Measurements from ENCODE around the gene PXYLP1. TPM values are rescaled to one million over a fixed set of nuclear protein-coding genes. Genes with fewer than 3 reads are reported as not detected.

PXYLP1 gene
- total and polyA plus RNA-seq, 2 of the 8 experiments (the other 6 are each of a cell fraction or from before 2014, with no cell fraction given), result 19.4 to 20.6 TPM

- no peak for TF ChIP-seq BCL11A (IDR thresholded peaks at IDR 0.05; ENCODE audit: low read depth in 2 of 2, low read length in 2 of 2)
- TF ChIP-seq RFX5 (IDR thresholded peaks at IDR 0.05; ENCODE audit: borderline replicate concordance, low read depth, low read length), result no peak
- TF ChIP-seq RNF2 (IDR thresholded peaks at IDR 0.05; ENCODE audit: borderline replicate concordance, low read depth, low read length, missing control alignments, poor library complexity, severe bottlenecking), result no peak
- no peak for TF ChIP-seq EZH2 (IDR thresholded peaks at IDR 0.05; ENCODE audit: low read depth, low read length, severe bottlenecking)
- TF ChIP-seq HDAC2 (IDR thresholded peaks at IDR 0.05; ENCODE audit: borderline replicate concordance in 1 of 2, low read depth in 2 of 2, low read length in 2 of 2), result no peak; a peak in 1 of 4 replicates
- no peak for TF ChIP-seq JUND (IDR thresholded peaks at IDR 0.05; ENCODE audit: low read length)
- TF ChIP-seq MAFK (IDR thresholded peaks at IDR 0.05; ENCODE audit: low read depth, low read length), result no peak
- TF ChIP-seq POU5F1 (IDR thresholded peaks at IDR 0.05; ENCODE audit: low read depth, low read length), result no peak
- no peak for TF ChIP-seq GTF2F1 (IDR thresholded peaks at IDR 0.05; ENCODE audit: borderline replicate concordance, low read depth, low read length)
- no peak for TF ChIP-seq PHF8 (conservative IDR thresholded peaks at IDR 0.05; ENCODE audit: low read depth, low read length)
- TF ChIP-seq SP1 (IDR thresholded peaks at IDR 0.05; ENCODE audit: low read depth, low read length), result no peak
- no peak for TF ChIP-seq NANOG (IDR thresholded peaks at IDR 0.05; ENCODE audit: insufficient read depth, low read depth, low read length, poor library complexity, severe bottlenecking)
- no peak for TF ChIP-seq RXRA (IDR thresholded peaks at IDR 0.05; ENCODE audit: insufficient read depth, low read depth, low read length)
- TF ChIP-seq SIX5 (IDR thresholded peaks at IDR 0.05; ENCODE audit: low read depth, low read length), result no peak
- no peak for TF ChIP-seq BACH1 (IDR thresholded peaks at IDR 0.05; ENCODE audit: low read length)
- TF ChIP-seq KDM1A (IDR thresholded peaks at IDR 0.05; ENCODE audit: borderline replicate concordance, low read length), result no peak
- no peak for TF ChIP-seq TBP (IDR thresholded peaks at IDR 0.05; ENCODE audit: low read depth, low read length)
- TF ChIP-seq CBX8 (IDR thresholded peaks at IDR 0.05; ENCODE audit: borderline replicate concordance, low read depth, low read length), result no peak
- no peak for TF ChIP-seq CHD2 (IDR thresholded peaks at IDR 0.05; ENCODE audit: low read length)
- no peak for TF ChIP-seq ASH2L (IDR thresholded peaks at IDR 0.05; ENCODE audit: low read length)
- no peak for TF ChIP-seq NRF1 (IDR thresholded peaks at IDR 0.05; ENCODE audit: low read depth, low read length)
- no peak for TF ChIP-seq FOSL1 (IDR thresholded peaks at IDR 0.05; ENCODE audit: insufficient read depth, low read depth, low read length)
- no peak for TF ChIP-seq CHD1 (IDR thresholded peaks at IDR 0.05; ENCODE audit: low read depth, low read length)
- no peak for TF ChIP-seq TEAD4 (IDR thresholded peaks at IDR 0.05; ENCODE audit: low read depth, low read length)
- peak; percentile 68; the same call in 1 of the 2 replicates for TF ChIP-seq TCF12 (IDR thresholded peaks at IDR 0.05; ENCODE audit: low read depth, low read length)
Observed at GRCh38 chr3:141308588-141309218, 77.1 kb downstream of the PXYLP1 start (continued).
